ENCODE data around the gene PHF23.

The PHF23 gene

DNA sequence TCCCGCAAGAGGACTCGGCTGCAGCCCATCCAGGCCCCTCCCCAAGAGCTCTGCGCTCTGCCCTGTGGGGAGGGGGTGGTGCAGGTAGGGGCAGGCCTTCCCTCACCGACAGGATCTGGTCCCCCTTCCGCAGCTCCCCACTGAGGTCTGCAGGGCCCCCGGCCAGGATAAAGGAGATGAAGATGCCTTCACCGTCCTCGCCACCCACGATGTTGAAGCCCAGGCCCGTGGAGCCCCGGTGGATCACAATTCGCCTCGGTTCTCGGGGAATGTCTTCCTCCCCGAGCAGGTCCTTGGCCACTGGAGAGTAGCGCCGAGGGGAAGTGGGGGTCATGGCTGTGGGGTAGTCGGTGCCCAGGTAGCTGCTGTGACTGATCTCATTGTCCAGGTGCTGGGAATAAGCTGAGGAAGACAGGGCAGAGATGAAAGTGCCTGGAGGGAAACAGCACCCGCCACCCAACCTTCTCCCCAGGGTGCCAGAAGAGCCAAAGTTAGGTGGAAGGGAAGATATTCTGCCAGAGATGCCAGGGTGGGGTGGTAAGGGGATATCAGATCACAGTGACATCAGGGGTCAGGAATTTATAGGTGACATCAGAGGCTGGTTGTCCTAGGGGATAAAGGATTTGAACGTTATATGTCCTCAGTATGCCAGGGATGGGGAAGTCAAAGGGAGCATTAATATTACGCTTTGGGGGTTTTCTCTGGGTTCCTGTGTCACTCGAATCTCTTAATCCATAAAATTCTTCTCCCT is 42.4 kb downstream of the PHF23 start:
- DNase-seq: no peak

DNA sequence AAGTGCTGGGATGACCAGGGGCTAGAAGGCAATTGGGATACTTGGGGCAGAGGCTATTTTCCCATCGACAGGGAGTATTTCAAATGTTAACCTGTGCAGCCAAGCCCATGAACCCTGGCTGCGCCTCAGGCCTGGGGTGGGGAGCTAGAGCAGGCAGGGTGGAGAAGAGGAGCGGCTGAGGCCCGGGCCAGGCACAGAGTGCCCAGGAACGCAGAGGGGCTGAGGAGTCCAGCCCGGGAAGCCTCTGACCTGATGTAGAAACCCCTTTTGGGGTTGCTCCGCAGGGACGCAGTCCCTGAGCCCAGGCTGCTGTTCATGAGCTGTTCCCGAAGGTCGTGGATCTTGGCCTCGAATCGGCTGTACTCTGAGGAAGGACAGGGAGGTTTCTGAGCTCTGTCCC is 43.3 kb downstream of the PHF23 start:
- DNase-seq: no peak

DNA sequence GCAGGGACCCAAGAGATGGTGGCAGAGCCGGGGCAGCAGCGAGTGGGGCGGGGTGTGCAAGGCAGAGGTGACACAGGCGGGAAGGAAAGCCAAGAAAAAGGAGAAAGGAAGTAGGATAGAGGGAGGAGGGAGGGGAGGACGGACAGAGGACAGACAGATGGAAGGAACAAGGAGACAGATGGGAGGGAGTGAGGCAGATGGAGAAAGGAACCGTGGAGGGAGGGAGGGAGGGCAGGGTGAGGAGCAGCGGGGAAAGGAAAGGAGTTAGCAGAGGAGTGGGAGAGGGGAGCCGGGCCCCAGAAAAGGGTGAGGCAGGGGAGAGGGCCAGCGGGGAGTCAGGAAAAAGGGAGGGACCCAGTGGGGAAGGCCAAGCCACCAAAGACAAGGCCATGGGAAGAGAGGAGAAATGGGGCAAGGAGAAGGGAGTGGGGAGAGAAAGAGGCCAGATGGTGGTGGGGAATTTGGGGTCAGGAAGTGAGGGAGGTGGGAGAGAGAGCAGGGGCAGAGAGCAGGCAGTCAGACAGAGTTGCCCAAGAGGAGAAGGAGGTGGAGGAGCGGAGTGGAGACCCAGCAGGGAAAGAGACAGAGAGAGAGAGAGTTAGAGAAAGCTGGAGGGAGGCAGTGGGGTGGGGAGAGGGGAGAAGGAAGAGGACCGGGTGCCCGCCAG is 46.9 kb downstream of the PHF23 start:
- DNase-seq: no peak

DNA sequence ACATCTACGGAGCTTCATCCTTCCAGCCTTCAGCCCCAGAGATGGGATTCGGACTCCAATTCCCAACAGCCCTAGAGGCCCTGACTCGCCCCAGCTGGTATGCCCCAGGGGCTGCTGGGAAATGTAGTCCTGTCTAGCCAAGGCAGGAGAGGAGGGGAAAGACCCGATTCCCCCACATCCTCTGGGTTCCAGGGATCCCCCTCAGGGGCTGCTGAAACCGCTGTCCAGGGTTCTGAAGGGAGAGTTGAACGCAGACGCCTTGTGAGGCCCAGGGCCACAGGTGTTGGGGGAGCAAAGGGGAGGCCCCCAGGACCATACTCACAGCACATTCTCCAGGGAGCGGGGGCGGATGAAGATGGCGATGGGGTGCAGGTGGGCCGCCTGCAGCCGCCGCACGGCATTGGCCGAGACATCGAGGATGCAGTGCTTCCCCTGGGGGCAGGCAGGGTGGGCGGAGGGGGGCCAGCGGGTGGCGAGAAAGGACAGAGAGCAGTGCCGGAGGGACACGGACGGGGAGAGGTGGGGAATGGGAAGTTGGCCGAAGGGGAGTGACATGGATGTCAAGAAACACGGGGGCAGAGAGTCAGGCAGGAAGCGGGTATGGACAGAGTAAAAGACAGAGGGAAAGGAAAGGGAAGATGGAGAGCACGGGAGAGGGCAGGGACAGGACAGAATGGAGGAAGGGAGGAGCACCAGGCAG is 47.5 kb downstream of the PHF23 start:
- DNase-seq: no peak

- no peak for DNase-seq
These were observed 48.2 kb downstream of the PHF23 start for GRCh38 chr17:7191069-7191468.

- DNase-seq: no peak
These were observed 48.9 kb downstream of the PHF23 start for GRCh38 chr17:7190276-7190917.

- no peak for DNase-seq
These were observed 53.0 kb downstream of the PHF23 start for GRCh38 chr17:7186241-7186640.
